GM12892 (cell line): ENCODE measurements around the gene CHRNG.

Experiments used
- POLR2A ChIP-seq: IDR thresholded peaks from 2 replicates; pipeline ENCODE4 v1.6.1; 2011; ENCODE audit warnings: low read depth, low read length, control low read depth
- POLR2AphosphoS5 ChIP-seq: IDR thresholded peaks from 2 replicates; pipeline ENCODE4 v1.6.1; 2011; ENCODE audit warnings: low read depth, low read length, control low read depth
- TAF1 ChIP-seq: IDR thresholded peaks from 2 replicates; pipeline ENCODE4 v1.6.1; 2011; ENCODE audit warnings: low read depth, mild to moderate bottlenecking, control low read depth, low read length, borderline replicate concordance

DNA sequence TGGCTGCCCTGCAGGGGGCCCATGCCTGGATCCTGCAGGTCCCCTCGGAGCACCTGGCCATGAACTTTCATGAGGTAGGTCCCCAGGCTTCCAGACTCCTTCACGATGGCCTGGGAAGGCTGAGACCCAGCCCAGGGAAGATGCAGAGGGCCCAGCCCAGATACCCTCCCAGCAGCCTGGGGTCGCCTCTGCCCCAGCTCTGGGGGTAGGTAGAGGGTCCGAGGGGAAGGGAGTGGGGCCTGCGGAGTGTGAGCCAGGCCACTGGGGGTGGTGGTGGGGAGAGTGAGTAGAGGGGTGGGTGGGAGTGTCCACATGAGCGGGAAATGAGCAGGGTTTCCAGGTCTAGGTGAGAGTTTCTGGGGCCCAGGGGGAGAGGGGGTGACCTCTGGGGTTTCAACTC is 14.7 kb upstream of the CHRNG start:
- TF ChIP-seq POLR2A (no peak), POLR2AphosphoS5 (no peak), TAF1 (no peak)
